Stimulated activated CD8-positive, alpha-beta memory T cell treated with anti-CD3 and anti-CD28 coated beads, Interleukin-12 subunit alpha, Interleukin-12 subunit beta, amount 100 ng/mL, for 24 hours (primary cell): Measurements from ENCODE around the gene MBD5.
"Not testable (repeated sequence)": the region's sequence is repeated elsewhere in the genome, so short reads cannot be mapped to it uniquely, and the experiment has no call there.

Source experiments
- DNase-seq: peaks from one replicate; pipeline ENCODE4 v3.0.0-alpha.2; 2020; ENCODE audit errors: extremely low read depth

The MBD5 gene

DNA sequence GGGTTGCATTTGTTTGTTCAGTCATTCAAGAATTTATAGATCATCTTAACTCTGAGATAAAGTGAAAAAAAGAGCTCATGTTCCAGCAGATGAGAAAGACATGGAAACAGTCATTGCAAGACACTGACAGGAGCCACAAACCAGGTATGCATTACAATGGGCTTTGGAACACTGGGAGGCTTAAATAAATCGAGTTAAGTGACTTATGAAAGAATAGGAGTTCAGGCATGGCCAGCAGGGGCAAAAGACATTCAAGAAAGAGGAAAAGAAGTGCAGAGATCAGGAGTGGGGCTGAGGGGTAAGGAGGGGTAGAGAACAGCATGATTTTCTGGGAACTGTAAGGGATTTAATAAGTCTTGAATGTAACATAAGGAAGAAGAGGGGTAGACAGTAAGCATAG lies 502.4 kb downstream of the MBD5 start:
- no peak for DNase-seq

DNA sequence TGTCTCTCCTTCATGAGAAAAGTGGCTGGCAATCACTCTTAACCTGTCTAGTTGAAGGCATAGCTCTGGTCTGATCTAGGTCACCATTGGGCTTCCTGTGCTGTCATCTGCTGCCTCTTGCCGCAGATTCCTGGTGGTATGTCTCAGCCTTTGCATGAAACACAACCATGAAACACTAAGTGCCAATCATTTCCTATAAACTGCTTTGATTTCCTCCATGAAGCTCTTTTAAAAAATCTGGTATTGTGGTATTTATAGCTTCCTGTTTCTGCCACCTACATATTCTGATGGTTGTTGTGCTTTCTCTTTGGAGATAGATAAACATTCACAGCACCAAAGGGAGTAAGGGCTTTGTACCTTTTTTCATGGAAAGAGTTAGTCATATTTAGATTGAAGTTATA lies 503.6 kb downstream of the MBD5 start:
- DNase-seq: no peak

DNA sequence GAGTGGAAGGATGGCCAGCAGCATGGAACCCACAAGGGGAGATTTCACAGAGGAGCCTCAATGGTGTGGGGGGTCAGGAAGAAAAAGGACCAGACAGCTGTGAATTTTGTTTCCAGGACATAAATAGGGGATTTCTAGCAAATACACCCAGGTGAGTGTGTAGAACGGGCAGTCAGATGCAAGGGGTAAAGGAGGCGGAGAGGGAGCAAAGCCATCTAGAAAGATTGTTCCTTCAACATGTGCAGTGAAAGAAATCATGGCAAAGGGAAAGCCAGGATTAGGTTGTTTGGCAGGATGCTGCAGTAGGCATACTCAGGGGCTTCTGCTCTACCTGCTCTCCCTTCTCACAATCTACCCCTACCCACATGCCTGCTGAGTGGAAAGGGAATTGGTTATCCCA lies 504.2 kb downstream of the MBD5 start:
- DNase-seq: no peak

DNA sequence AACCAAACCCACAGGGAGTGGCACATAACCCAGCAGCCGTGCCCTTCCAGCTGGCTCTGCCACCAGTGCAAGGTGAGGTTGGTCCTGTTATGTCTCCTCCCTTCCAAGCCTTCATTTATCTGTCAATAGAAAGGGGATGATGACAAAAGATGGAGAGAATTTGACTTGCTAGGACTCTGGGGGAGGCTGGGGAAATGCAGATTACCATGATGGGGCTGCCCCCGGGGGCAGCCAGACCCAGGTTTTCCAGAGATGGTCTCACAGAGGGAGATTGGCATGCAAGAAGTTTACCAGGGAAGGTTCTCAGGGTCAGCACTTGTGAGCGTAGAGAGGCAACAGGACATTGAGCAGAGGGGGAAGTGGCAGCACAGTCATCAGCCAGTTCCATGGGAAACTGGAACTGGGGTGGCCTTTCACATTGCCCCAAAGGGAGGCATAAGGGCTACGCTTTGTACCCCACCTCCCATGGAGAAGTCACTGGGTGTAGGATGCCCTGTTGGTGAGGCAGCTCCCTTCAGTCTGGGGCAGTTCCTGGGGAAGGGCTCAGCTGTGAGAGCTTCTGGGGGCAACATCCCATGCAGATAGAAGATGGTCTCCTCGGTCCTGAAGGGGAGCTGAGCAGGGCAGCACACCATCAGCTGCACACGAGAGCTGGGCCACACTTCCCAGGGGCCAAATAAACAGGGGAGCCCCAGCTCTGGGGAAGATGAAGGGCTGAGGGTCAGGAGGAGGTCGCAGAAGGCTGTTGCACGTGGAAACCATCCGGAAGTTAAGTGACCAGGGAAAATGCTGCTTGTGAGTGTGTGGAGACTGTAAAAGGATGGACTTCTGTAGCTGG lies 505.8 kb downstream of the MBD5 start:
- no peak for DNase-seq

DNA sequence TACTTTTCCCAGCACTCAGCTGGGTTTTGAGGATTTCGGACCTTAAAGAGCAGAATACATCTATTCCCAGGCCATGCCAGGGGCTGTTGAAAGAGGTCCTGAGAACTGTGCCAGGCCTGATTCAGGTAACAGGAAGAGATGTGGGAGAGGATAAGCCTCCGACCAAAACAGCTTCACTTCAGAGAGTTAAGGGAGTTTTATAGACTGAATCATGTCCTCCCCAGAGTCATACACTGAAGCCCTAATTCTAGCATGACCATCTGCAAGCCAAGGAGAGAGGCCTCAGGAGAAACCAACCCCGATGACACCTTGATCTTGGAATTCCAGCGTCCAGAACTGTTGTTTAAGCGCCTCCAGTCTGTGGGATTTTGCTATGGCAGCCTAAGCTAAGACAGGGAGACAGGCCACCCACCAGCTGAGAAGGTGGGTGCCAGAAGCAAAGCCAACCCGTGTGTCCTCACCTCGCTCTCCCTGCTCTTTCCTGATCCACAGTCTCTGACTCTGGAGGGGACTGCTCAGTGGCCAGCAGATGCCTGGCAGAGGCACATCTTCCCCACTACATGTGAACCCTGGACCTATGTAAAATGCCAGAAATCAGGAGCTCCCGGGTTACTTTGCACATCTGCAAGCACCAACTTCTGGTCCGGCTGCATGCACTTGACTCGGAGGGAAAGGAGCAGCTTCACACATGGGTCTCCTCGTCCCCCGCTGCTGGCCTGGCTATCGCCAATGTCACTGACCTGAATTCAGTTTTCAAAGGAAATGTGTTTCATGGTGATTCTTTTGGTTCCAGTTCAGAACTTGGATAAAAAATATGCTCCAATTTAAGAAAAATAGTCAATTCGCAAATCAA lies 506.8 kb downstream of the MBD5 start:
- DNase-seq: no peak

DNA sequence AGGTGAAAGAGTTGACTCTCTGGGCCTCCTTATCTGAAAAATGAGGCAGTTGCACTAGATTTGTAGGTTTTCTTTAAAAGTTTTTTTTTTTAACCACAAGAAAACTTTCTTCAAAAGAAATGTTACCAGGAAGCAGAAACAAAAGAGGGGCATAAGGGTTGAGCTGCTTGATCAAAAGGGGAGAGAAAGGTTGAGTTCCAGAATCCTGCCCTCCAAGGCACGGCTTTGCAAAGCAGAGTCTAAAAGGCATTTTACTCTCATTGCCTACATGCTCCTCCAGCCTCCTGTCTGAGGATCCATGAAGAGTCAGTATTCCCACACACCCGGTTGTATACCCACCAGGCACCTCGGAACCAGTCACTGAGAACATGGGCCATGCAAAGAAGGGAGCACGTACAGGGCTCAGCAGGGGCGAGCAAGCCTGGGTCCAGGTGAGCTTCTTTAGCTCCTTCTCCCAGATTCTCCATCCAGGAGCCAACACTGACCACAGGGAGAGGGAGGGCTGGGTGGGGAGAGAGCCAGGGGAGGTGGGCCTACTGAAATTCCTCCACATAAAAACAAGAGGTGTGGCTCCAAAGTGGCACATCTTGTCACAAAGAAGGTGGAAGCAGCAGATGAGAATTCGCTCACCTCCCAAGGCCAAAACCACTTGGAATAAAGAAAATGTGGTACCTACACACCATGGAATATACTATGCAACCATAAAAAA lies 507.6 kb downstream of the MBD5 start:
- DNase-seq: no peak

- no peak for DNase-seq
Observed at GRCh38 chr2:148529745-148530144, 508.9 kb downstream of the MBD5 start.

- DNase-seq: no peak
Observed at GRCh38 chr2:148530350-148530749, 509.5 kb downstream of the MBD5 start.

GRCh38 chr2:148531235-148531634 lies 510.3 kb downstream of the MBD5 start:
- no peak for DNase-seq

- no peak for DNase-seq
Observed at GRCh38 chr2:148531669-148532428, 511.0 kb downstream of the MBD5 start.

- no peak for DNase-seq
Observed at GRCh38 chr2:148533004-148533403, 512.1 kb downstream of the MBD5 start.

GRCh38 chr2:148533685-148534084 lies 512.8 kb downstream of the MBD5 start:
- no peak for DNase-seq

DNA sequence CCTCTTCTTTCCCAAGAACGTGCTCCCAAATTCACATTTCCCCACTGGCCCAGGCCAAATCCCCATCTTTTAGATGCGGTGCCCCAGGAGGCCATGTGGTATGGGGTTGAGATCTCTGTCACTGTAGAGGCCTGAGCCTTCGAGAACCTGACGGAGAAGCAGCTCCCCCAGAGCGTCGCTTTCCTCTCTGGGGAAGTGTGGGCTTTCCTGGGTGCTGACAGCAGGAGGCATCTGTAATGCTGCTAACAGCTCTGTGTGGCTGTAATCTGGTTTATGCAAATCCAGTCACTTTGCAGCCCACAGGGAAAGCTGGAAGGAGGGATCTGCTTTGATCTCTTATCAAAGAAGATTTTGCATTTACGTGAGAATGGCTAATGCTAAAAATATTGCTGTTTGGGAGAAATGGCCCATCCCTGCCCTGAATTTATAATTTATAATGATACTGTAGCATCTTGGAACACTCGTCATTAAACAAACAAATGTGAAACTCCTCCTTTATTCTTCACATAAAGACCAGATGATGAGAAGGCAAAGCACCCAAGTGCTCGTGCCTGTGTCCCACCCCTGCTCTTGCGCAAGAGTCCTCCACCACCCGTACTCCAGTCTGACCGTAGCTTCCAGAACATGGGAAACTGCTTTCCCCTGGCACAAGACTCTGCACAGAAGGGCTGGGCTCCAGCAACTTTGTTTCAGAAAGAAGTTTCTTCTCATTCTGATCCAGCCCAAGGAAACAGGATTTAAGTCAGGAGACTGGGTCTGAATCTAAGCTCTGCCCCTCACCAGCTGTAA lies 513.7 kb downstream of the MBD5 start:
- DNase-seq: no peak

DNA sequence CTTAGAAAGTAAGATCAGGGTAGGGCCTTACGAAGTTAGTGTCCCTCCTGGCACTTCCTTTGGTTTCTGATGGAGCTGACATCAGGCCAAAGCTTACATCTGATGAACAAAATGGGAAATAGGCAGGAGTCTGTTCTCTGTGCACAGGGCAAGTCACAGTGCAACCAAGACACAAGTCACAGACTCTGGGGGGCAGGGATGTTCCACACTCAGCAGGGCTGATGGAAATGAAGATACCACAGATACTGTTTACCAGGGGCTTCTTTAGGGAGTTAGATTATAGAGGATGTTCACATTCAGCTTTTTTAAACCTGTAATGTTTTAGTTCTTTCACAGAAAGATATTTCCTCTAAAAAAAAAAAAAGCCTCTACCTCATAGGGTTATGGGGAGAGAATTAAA lies 517.5 kb downstream of the MBD5 start:
- DNase-seq: no peak

DNA sequence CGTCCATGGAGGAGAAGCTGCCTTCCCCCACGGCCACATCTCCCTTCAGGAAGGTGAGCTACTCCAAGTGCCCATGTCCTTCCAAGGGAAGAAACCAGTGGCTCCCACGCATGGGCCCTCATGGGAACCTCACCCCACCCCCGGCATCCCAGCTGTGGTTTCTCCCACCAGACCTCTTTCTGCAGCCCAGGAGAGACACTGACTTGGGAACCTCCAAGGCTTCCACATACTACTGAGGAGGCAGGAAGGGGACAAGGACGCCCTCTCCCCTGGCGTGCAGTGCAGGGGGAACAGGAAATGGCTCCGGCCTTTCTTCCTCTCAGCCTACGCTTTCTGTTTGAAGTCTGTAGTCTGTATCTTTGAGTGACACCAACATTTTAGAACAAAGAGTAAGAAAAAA lies 519.1 kb downstream of the MBD5 start:
- DNase-seq: no peak

DNA sequence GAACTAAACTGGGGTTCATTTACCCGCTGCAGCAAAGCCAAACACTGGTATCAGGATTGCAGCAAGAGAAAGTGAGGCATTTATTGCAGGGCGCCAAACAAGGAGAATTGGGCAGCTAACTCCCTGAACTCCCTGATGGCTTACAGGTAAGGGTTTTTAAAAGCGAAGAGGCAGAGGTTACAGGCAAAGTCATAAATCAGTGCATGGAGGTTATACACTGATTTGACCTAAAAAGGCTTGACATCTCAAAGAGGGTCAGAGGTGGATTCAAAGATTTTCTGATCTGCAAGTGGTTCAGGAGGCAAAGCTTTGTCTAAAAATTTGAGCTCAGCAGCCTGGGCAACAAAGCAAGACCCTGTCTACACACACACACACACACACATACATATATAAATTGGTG lies 520.9 kb downstream of the MBD5 start:
- no peak for DNase-seq

DNA sequence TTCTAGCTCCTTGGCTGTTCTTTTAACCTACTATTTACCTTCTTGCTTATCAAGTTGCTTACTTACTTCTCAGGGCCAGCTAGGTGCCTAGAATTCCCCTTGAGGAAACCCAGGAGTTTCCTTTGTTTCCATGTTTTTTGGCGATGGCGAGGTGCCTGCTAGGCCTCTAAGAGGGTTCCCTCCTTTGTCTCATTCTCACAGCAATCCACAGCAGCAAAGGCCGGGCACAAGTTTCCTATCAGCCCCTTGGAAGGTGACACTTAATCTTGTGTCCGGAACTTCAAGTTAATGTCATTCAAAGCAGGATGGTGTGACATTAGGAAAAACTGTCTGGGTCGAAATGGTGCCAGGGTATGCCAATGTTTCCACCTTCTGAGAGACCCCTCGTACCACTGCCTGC lies 521.7 kb downstream of the MBD5 start:
- DNase-seq: no peak

GRCh38 chr2:148543088-148543540 lies 522.2 kb downstream of the MBD5 start:
- DNase-seq: not testable (repeated sequence)

DNA sequence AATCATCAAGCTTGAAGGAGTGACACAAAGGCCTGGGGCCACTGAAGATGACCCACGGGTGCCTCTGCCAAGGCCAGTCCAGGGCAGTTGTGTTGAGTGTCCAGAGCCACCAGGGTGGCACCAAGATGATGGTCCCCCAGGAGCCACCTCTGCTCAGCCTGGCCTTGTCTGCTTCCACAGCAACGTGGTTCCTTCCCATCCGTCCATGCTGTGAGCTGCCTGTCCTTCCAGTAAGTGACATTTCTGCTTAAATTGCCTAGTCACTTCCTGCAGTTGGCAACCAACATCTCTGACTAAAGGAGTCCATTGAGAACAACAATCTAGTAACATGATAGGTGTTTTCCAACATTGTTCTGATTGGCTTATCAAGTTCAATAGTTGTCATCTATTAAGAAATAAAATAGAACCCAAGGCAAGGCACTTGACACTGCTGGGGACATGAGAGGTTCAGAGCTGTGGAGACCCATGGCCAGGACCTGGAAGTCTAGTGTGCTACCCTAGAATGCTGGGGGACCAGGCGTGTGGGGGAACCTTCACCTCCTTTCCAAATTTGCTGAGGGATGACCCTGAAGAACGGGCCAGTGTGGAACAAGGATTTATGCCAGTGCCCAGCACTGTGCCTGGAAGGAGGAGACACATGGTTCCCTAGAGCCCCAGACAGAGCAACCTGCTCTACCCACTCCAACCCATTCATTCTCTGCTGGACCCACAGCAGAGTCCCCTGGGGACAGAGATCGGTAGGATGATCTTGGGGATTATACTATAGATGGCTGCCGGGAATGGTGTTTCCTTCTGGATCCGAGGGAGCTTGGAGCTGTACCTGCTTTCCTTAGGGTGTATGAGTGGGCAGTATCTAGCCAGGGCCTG lies 524.7 kb downstream of the MBD5 start:
- no peak for DNase-seq

DNA sequence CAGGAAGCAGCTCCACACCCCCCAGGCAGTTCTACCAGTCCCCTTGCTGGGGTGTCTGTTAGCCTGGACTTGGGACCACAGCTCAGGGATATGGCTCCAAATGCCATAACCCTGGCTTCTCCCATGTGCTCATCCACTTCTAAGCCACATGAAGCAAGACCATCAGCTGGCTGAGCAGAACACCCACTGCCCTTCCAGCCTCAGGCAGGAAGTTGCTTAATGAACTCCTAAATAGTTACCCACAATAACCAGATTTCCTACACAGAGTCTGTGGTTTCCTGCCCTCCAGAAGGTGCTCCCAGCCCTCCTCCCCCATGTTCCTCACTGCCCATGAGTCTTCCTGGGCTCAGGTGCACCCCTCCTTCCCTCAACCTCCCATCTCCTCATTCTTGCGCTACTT lies 525.4 kb downstream of the MBD5 start:
- DNase-seq: no peak
